Measurements from ENCODE around the gene MAGED1. TPM values are rescaled to one million over a fixed set of nuclear protein-coding genes. Genes with fewer than 3 reads are reported as not detected.

MAGED1 gene
- polyA plus RNA-seq, 3 donors, result 3.2 to 7.3 (median 4.0) TPM

DNA sequence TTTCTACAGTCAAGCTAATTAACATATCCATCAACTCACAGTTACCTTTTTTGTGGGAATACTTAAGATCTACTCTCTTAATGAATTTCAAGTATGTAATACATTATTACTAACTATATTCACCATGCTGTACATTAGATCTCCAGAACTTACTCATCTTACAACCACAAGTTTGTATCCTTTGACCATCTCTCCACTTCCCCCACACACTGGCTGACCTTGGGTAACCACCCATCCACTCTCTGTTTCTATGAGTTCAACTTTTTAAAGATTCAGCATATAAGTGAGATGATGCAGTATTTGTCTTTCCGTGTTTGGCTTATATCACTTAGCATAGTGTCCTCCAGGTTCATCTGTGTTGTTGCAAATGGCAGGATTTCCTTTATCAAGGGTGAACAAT is 30.5 kb upstream of the MAGED1 start:
- H3K9ac ChIP-seq (ENCODE audit: insufficient read depth, low read length, poor library complexity, severe bottlenecking), result no peak overlapping the region
- Mint-ChIP-seq H3K36me3 (peaks cover 0 to 3% of the 10 kb centered on the region in 2 donors), H3K27me3 (ENCODE audit: low read depth in 3 of 3) (peaks cover 0 to 4% (median 0%) of the 10 kb centered on the region in 3 donors), H3K9me3 (peaks cover 1 to 7% (median 3%) of the 10 kb centered on the region in 7 donors), H3K27ac (no peak overlapping the region), H3K4me1 (peaks cover 2% of the 10 kb centered on the region), H3K4me3 (no peak overlapping the region)
- H4K20me1 ChIP-seq (ENCODE audit: insufficient read depth, low read length), result no peaks in the 10 kb centered on the region
- no CpG with 5 or more reads among the region's 1 CpG for WGBS (ENCODE audit: insufficient coverage)
- H3K79me2 ChIP-seq (ENCODE audit: insufficient read depth, low read length), result no peaks in the 10 kb centered on the region
- TF ChIP-seq, protein P1, sequence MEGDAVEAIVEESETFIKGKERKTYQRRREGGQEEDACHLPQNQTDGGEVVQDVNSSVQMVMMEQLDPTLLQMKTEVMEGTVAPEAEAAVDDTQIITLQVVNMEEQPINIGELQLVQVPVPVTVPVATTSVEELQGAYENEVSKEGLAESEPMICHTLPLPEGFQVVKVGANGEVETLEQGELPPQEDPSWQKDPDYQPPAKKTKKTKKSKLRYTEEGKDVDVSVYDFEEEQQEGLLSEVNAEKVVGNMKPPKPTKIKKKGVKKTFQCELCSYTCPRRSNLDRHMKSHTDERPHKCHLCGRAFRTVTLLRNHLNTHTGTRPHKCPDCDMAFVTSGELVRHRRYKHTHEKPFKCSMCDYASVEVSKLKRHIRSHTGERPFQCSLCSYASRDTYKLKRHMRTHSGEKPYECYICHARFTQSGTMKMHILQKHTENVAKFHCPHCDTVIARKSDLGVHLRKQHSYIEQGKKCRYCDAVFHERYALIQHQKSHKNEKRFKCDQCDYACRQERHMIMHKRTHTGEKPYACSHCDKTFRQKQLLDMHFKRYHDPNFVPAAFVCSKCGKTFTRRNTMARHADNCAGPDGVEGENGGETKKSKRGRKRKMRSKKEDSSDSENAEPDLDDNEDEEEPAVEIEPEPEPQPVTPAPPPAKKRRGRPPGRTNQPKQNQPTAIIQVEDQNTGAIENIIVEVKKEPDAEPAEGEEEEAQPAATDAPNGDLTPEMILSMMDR (IDR thresholded peaks at IDR 0.05), result no peak
- no peaks in the 10 kb centered on the region for H3K27me3 ChIP-seq (ENCODE audit: control insufficient read depth in 2 of 2, insufficient read depth in 2 of 2, low read length in 2 of 2)
- no peak for DNase-seq
- H3K4me1 ChIP-seq (ENCODE audit: control insufficient read depth in 1 of 2, insufficient read depth in 2 of 2, low read length in 2 of 2), result no peaks in the 10 kb centered on the region
- H2AFZ ChIP-seq (ENCODE audit: insufficient read depth, low read depth, low read length, poor library complexity, severe bottlenecking), result no peak overlapping the region
- H3K9me3 ChIP-seq (replicated peaks in 1 of 2; ENCODE audit: control insufficient read depth in 1 of 2, insufficient read depth in 1 of 2, low read length in 2 of 2), result no peaks in the 10 kb centered on the region
- no peak overlapping the region for H3K4me3 ChIP-seq (replicated peaks in 1 of 3; ENCODE audit: low read depth in 2 of 3, low read length in 3 of 3)
- no peaks in the 10 kb centered on the region for H3K36me3 ChIP-seq (replicated peaks in 1 of 2; ENCODE audit: control insufficient read depth in 1 of 2, insufficient read depth in 2 of 2, low read length in 2 of 2)
- H3K4me2 ChIP-seq (replicated peaks; ENCODE audit: extremely low read depth, low read length, poor library complexity, severe bottlenecking), result no peak overlapping the region
- intact Hi-C loops (cut with micrococcal nuclease), result no loop called here
- no peak overlapping the region for H3K27ac ChIP-seq (ENCODE audit: low read depth in 1 of 2, low read length in 2 of 2)

DNA sequence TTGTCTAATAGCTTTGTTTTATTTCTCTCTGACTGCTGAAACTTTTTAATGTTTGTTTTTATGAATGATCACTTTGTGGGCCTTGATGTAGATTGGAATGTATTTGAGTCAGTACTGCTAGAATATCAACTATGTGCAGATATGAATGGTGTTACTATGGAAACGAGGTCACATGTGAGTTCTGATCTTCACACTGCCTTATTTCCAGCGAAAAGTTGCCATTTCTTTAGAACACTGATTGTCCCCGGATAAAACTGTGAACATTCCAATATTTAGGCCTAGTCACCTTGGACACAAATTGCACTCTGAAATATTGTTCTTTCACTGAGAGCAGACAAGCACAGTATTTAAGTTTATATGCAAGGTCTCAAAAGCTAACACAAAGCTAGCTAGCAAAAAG is 27.2 kb upstream of the MAGED1 start:
- no peaks in the 10 kb centered on the region for H3K4me1 ChIP-seq (ENCODE audit: control insufficient read depth in 1 of 2, insufficient read depth in 2 of 2, low read length in 2 of 2)
- H3K4me3 Mint-ChIP-seq, result no peak overlapping the region
- intact Hi-C loops (cut with micrococcal nuclease), result no loop called here
- peaks cover 0 to 4% (median 0%) of the 10 kb centered on the region in 3 donors for H3K27me3 Mint-ChIP-seq (ENCODE audit: low read depth in 3 of 3)
- no peaks in the 10 kb centered on the region for H3K4me1 Mint-ChIP-seq
- H3K4me3 ChIP-seq (replicated peaks in 1 of 3; ENCODE audit: low read depth in 2 of 3, low read length in 3 of 3), result no peak overlapping the region
- no CpG with 5 or more reads among the region's 3 CpGs for WGBS (ENCODE audit: insufficient coverage)
- H3K79me2 ChIP-seq (ENCODE audit: insufficient read depth, low read length), result no peaks in the 10 kb centered on the region
- H3K27me3 ChIP-seq (ENCODE audit: control insufficient read depth in 2 of 2, insufficient read depth in 2 of 2, low read length in 2 of 2), result no peaks in the 10 kb centered on the region
- peaks cover 0 to 9% (median 4%) of the 10 kb centered on the region in 7 donors for H3K9me3 Mint-ChIP-seq
- no peak overlapping the region for H2AFZ ChIP-seq (ENCODE audit: insufficient read depth, low read depth, low read length, poor library complexity, severe bottlenecking)
- no peak for DNase-seq
- H3K9me3 ChIP-seq (replicated peaks in 1 of 2; ENCODE audit: control insufficient read depth in 1 of 2, insufficient read depth in 1 of 2, low read length in 2 of 2), result no peaks in the 10 kb centered on the region
- H3K9ac ChIP-seq (ENCODE audit: insufficient read depth, low read length, poor library complexity, severe bottlenecking), result no peak overlapping the region
- H4K20me1 ChIP-seq (ENCODE audit: insufficient read depth, low read length), result no peaks in the 10 kb centered on the region
- H3K4me2 ChIP-seq (replicated peaks; ENCODE audit: extremely low read depth, low read length, poor library complexity, severe bottlenecking), result no peak overlapping the region
- TF ChIP-seq, protein P1 (IDR thresholded peaks at IDR 0.05), result no peak
- no peak overlapping the region for H3K27ac Mint-ChIP-seq
- peaks cover 0 to 3% of the 10 kb centered on the region in 2 donors for H3K36me3 Mint-ChIP-seq
- H3K36me3 ChIP-seq (replicated peaks in 1 of 2; ENCODE audit: control insufficient read depth in 1 of 2, insufficient read depth in 2 of 2, low read length in 2 of 2), result no peaks in the 10 kb centered on the region
- H3K27ac ChIP-seq (ENCODE audit: low read depth in 1 of 2, low read length in 2 of 2), result no peak overlapping the region

Measured in CD14-positive monocyte (primary cell).